Epidermal melanocyte (primary cell): Measurements from ENCODE around the gene CSF2.
A peak's percentile ranks its signal among the peaks of the same experiment; 100 is the strongest.

Experiments used
- DNase-seq: peaks from one replicate; pipeline ENCODE4 v3.0.0; 2011; ENCODE audit warnings: low spot score; ENCODE audit not compliant: insufficient read length

CSF2 gene

DNA sequence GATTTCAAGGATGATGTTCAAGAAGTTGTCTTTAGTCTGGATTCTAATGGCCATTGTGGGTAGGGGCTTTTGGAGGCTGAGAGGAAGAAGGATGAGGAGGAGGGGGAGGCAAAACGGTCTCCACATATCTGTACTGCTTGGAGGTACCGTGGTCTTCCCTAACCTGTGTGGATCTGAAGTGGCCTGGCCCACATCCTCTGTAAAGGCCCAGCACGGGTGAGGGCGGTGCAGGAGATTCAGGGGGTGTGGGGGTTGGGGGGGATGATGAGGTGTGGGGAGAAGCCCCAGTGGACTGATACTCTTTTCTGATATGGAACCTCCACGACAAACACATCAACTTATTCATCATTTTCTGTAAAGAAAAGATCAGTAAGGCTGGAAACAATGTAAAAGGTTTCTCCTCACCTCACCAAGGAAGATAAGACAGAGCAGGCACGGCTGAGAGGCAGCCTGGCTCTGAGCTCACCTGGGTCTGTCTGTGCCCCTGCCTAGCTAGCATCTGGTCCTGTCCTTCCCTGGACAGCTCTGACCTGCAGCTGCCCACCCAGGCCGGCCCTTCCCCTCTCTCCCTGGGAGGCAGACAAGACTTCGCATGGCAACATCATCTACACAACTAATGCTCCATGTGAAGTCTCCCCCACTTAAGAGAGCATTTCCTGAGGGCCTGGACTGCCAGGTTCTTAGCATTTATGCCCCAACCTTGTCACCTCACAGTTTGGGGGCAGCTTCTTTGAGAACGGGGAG, 18.7 kb upstream of the CSF2 start:
- DNase-seq: no peak

DNA sequence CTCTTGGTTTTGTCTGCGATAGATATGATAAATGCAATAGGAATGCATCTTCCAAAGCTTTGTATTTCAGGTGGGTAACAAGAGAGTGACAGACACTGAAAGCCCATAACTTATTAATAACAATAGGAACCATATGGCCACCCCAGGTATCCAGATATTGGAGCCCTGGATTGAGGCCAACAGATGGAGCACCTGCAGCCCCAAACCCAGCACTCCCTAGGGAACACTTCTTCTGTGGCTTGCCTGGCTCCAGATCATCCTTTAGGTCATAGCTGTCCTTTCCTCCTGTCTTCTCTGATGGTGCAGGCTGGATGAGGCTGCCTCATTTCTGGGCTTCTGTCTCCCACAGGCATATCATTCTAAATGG, 18.2 kb upstream of the CSF2 start:
- no peak for DNase-seq

DNA sequence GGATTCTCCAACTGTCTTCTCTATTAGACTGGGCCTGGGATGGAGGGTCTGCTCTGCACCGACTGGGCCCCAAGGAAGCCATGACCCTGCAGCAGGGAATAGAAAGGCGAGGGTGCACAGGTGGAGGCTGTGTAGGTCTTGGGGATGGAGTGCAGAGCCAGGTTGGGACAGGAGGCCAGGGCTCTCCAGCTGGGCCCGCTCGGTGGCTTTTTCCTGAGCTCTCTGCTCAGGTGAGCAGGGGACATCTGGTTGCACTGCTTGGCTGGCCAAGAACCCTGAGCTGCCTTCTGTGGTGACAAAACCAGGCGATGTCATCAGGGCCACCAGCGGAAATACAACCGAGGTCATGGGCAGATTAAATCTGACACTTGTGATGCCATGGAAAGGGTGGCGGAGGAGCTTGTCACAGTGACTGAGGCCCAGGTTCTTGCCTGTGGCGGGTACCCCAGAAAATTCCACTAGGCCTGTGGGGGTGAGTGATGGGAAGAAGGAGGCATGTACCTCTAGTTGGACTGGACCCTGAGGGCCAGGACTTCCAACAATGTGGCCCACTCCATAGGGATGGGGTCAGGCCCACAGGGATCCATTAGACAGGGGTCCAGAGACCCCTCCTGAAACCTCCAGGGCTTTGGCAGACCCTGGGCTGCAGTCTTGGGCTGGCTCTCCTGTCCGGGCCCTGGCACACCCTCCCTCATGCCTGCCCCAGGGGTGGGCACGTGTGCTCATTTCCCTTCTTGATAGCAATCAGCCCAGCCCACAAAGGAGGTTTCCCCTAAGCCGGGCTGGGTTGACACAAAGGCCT, 17.6 kb upstream of the CSF2 start:
- no peak for DNase-seq

DNA sequence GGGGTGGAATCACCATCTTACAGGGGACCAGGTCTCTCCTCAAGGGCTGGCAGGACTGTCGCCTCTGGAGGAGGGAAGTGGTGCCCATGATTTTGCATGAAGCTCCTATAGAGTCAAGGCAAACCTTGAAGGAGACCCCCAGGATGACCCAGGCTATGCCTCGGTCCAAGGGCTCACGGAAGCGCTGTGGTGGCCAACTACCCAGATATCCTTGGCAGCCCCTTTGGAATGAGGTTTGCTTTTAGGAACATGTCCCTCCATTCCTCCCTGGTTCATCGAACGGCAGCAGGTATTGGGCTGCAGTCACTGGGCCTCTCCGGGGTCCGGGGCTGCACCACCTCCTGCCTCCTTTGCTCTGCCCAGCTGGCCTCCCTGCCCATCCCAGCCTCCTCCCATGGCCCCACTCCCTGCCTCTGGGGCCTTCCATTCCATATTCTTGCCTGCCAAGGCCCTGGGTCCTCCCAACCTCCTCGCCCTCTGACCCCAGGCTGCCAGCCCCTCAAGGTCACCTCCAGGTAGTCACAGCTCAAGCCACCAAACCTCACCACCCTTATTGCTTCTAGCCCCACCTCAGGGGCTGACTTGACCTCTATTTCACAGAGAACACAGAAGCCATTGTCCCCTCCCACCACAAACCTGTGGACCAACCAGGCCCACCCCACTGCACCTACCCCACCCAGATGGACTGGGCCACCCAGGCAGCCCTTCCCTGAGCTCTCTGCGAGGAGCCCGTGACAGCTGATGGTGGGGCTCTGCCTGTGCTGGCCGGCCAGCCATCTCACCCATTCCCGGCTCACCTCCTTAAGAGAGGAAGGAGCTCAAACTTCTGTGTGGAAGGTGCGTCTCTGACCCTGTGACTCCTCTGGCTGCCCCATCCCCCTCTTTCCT, 16.7 kb upstream of the CSF2 start:
- no peak for DNase-seq

DNA sequence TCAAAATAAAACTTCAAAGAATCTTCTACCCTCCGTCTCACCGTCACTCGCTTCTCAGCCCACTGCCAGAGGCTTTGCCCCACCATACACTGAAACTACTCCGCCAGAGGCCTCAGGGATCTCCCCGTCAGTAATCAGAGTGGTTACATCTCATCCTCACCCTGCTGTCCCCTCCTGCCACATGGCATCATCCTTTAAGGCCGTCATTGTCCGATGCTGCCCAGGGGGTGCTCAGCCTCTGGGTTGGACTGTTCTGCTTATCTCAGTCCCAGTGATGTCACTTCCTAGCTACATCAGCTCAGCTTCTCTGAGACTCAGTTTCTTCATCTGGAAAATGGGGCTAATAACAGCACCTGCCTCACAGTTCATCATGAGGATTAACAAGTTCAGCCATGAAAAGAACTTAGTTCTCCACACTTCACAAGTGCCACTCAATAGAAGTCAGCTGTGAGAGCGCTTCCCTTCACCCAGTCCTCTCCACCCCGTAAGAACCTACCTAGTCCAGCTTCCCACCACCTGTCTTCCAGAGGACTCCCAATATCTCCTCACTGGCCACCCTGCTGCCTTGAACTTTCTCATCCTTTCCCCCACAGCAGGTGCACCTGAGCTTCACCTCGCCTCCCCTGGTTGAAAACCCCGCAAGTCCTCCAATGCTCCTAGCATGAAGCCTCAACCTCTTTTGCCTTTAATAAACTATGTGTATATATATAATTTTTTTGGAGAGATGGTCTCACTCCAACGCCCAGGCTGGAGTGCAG, 15.9 kb upstream of the CSF2 start:
- DNase-seq: no peak

DNA sequence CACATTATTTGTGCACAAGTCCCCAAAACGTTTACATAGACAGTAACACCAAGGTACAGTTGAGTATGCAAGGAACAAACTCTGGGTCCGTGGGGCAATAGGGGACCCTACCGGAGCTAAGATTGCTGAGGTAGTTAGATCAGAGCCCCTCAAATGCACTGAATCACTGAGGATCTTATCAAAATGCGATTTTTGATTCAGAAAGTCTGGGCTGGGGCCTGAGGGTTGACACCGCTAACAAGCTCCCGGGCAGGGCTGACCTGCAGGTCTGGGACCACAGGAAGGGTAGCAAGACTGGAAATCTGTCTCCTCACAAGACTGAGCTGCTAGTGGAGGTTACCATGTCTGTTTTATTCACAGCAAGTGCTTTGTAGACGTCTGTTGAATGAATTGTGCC, 14.9 kb upstream of the CSF2 start:
- DNase-seq: no peak

DNA sequence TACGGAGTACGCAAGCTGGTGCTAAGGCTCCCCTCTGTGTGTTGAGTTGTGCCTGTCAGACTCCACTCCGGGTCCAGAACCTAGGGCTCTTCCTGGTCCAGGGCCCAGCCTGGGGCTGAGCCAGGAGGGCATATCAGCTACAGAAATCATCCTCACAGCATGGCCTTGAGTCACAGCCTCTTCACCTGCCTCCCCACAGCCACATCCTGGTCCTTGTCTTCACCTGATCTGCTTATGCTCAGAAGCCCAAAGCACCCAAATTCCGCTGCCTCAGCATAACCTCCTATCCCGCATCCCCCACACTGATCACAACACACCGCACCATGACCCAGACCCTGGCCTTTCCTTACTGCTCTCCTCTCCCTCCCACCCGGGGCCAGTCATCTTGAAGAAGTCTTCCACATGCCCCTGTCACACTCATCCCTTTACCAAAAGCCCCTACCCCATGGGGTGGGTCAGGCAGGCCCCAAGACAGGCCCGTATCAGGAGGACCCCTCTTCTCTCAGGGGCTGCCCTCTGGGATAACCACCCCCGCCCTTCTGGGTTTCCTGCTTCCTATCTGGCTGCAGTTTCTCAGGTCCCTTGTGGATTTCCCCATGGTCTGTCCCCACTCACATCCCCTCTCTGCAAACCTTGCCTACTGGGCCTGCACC, 14.4 kb upstream of the CSF2 start:
- DNase-seq: no peak

DNA sequence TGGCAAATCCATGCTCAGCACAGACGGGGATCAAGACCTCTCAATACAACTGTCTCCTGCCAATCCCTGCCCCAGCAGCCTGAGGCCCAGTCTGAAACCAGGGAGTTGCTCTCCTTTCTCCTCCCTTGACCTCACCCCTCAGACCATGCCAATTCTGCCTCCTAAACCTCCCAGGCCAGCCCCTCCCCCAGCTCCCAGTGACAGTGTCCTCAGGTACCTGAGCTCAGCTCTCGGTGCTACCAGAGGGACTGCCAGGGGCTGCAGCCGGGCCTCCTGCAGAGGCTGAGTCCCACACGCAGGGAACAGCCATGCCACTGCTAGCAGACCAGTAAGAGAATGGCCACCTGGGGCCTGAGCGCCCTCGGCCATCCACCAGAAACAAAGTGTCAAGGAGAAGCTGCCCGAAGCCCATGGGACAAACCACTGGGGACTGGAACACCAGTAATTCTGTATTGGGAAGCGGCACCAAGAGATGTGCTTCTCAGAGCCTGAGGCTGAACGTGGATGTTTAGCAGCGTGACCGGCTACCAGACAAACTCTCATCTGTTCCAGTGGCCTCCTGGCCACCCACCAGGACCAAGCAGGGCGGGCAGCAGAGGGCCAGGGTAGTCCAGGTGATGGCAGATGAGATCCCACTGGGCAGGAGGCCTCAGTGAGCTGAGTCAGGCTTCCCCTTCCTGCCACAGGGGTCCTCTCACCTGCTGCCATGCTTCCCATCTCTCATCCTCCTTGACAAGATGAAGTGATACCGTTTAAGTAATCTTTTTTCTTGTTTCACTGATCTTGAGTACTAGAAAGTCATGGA, 13.7 kb upstream of the CSF2 start:
- DNase-seq: no peak

DNA sequence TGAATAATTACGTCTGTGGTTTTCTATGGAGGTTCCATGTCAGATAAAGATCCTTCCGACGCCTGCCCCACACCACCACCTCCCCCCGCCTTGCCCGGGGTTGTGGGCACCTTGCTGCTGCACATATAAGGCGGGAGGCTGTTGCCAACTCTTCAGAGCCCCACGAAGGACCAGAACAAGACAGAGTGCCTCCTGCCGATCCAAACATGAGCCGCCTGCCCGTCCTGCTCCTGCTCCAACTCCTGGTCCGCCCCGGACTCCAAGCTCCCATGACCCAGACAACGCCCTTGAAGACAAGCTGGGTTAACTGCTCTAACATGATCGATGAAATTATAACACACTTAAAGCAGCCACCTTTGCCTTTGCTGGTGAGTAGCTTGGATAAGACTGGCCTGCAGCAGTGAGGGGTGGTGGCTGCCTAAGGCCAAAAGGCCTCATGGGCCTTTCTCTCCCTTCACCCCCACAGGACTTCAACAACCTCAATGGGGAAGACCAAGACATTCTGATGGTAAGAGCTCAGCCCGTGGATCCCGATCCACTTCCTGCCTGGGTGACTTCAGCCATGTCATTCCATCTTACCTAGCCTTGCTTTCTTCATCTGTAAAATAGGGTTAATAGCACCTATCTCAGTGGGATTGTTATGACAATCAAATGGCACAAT, 13.0 kb upstream of the CSF2 start, which contains the start of gene IL3:
IL3 (plus strand) TSS at position 155 of the 661 bp plus-strand sequence; CDS start at position 207, 52 bp downstream.
- DNase-seq: no peak

DNA sequence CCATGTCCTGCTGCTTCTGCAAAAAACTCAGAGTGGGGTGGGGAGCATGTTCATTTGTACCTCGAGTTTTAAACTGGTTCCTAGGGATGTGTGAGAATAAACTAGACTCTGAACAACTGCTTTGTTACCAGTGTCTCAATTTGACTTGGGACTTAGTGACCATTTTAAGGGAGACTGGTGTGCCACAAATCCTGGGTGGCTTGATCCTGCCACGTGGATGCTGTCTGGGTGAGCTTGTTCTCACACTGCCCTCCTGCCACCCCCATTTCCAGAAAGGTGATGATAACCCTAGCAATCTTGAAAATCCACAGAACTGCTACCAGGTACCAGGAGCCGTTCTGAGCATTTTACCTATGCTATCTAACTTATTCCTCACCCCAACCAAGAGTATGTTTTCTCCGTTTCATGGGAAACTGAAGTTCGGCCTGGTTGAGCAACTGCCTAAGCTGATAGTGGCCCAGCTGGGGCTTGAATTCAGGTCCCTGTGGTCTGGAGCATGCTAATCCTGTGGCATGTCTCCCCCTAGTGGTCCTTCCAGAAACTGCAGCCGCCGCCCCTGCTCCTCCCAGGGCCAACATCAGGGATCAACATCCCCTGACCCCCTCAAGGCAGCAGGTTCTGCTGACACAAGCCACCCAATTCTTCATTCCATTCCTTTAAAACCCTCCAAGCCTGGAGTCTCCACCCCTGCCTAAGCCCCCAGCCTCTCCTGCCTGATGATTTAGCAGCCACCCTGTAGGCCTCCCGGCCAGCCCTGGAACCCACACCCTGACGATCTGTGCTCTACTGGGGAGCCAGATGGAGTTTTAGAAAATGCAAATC, 10.3 kb upstream of the CSF2 start:
- peak; percentile 78 for DNase-seq

DNA sequence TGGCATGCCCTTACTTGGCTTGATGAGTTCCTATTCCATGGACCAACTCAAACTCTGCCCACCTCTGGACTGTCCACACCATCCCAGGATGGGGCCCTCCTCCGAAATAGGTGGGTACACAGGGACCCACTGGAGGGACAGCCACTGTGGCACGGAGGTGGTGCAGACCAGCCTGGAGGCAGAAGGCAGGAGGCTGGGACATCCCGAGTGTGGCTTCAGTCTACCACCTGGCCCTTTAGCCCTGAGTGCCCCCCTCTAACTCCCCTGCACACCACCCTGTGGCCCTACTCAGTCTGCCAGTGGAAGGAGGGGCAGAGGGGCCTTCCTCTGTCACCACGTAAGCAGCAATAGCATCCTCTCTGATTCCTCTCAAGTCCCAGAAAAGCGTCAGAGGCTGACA, 9.4 kb upstream of the CSF2 start:
- DNase-seq: no peak

DNA sequence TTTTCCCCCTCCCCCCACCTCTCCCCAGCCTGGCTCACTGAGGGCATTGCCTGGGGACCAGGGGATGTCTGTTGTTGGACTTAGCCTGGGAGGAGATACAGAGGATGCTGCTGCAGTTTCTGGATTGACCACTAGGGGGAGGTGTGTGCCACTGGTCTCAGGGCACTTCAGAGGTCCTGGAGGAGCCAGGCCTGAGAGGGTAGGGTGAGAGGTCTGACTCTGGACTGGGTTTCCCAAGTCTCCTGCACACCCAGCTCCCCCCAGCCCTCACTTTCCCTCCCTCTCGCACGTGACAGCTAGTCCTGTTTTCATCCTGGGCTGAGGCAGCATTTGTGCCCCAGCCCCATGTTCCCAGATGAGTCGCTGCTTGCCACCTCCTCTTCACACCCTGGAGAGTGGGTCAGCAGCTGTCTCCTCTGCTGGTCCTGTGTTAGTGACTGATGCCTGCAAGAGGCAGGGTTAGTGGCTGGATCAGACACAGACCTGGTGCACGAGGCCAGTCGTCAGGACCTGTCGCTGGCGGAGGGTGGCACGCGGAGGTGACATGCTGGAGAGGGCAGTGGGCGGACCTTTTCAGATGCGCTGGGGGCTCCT, 8.8 kb upstream of the CSF2 start:
- DNase-seq: peak; percentile 64

DNA sequence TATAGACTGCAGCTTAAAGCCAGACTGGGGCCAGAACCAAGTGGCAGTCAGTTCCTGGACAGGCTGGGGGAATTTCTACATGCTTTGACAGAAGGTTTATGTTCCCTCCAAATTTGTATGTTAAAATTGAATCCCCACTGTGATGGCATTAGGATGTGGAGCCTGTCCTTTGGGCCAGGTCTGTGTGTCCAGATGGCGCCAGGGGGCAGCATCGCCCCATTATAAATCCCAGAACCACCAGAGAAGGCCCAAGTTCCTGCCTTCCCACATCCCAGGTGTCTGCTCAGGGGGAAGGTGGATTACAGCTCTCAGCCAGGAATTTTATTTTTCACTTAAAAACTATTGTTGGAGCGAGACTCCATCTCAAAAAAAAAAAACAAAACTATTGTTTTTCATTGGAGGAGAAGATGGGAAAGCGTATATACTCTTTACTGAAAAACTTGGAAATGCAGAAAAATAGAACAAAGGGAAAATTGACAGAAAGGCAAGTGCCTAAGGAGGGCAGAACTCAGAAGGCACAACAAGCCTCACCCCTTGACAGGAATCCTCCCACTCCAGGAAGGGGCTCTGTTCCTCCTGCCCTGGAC, 8.1 kb upstream of the CSF2 start:
- DNase-seq: peak; percentile 37

DNA sequence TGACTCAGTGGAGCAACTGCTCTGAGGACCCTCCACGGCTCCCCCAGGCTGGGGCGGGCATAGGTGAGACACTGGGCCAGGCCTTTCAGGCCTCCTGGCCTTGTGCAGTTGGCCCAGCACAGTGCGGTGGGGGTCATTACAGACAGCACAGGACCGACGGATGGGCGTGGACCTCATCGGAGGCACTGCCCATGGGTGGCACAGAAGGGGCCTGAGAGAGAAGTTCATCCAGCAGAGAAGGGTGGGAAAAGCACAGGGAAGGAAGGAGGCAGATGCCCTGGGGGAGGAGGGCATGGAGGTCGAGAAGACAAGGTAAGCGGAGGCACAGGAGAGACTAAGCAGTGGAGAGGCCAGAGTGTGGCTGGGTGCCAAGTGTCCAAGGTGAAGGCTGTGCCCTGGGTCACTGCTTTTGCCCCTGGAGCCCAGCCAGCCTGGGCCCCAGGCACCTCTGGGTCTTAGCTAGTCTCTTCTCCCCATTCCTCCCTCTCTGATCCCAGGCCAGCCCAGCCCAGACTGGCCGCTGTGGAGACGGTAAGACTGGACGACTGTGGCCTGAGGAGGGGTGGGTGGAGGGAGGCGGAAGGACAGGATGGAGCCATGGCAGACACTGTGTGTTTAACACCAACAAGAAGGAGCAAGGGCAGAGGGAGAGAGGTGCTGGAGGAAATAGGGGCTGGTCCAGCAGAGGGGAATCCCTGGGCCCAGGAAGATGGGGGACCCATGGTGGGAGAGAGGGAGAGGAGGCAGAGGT, 7.5 kb upstream of the CSF2 start:
- no peak for DNase-seq

DNA sequence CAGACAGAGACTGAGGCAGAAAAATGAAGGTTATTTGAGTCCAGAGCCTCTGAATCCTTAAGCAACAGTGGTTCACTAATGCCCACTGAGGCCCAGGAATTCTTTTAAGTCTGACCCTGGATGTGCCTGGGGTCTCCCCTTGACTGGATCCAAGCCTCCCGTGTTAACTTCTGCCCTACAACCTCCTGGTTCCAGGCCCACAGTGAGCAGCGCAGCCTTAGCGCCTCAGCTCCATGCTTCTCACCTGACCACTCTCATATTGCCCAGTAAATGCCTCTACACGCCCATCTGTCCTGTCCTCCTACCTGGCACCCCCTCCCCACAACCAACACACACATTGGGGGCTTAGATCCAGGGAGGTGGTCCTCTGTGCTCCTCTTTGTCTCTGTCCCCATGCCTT, 6.7 kb upstream of the CSF2 start:
- no peak for DNase-seq

DNA sequence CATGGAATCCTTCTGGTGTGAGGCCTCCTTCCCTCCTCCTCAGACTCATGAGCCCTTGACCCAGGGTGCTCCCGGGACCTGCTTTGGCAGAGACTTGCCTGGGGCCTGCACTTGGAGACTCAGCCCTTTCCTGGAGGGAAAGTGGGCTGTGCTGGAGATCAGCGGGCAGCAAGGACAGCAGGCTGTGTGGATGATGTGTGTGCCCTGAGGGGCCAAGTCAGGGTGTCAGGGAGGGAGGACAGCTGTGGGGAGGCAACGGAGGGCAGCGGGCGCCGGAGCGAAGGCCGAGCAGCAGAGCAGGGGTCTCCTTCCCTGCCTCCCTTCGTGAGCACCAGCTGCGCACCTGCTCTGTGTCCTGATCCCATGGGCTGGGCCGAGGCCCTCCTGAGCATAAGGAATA, 6.1 kb upstream of the CSF2 start:
- no peak for DNase-seq
